Stimulated activated CD8-positive, alpha-beta memory T cell treated with anti-CD3 and anti-CD28 coated beads, Interleukin-15, amount 100 ng/mL, for 48 hours (primary cell): ENCODE measurements around the gene CBX4.

ENCODE experiments used
- DNase-seq, 2 donors: peaks; one replicate each; pipeline ENCODE4 v3.0.0-alpha.2; 2020; ENCODE audit warnings: low read depth in 2 of 2

Gene CBX4

DNA sequence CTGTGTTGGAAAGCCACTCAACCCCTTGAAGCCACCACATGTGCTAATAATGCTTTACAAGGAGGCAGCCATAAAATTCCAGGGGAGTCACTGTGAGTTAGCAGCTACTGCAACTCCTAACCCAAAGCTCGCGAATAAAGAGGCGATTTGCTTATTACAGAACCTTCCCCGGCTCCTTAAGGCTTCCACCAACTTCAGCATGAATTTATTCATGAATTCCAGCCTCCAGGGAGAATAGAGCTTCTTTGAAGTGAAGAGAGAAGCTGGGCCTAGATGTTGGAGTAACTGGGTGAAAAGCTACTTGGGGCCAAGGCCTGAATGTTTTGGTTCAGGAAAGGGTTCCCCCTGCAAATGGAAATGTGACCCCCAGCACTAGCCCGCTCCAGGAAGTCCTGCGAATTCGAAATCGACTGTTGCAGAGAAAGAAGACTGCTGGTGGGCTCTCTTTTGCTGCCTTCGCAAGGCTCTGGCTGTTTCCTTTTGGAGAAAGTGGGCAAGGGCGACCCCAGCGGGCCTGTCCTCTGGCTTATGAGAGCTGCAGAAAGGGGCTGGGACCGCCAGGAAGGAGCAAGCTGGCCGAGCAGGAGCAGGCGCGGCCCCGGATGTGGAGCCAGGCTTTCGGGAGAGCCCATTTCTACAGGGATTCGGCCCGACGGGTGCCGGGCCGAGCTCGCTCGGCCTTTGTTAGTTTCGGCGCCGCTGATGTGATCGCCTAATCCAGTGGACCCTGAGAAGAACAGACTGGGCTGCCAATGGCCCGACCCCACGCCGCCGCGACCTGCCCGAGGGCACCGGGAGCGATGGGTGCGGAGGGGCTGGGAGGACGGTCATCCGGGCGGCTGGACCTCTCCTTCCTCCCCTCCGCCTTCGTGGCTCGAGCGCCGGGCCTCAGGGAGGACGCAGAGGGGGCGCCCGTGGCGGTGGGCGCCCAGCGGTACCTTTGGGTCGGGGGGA is 50.0 kb downstream of the CBX4 start:
- DNase-seq = no peak

GRCh38 chr17:79788455-79788854 is 50.8 kb downstream of the CBX4 start:
- no peak for DNase-seq

DNA sequence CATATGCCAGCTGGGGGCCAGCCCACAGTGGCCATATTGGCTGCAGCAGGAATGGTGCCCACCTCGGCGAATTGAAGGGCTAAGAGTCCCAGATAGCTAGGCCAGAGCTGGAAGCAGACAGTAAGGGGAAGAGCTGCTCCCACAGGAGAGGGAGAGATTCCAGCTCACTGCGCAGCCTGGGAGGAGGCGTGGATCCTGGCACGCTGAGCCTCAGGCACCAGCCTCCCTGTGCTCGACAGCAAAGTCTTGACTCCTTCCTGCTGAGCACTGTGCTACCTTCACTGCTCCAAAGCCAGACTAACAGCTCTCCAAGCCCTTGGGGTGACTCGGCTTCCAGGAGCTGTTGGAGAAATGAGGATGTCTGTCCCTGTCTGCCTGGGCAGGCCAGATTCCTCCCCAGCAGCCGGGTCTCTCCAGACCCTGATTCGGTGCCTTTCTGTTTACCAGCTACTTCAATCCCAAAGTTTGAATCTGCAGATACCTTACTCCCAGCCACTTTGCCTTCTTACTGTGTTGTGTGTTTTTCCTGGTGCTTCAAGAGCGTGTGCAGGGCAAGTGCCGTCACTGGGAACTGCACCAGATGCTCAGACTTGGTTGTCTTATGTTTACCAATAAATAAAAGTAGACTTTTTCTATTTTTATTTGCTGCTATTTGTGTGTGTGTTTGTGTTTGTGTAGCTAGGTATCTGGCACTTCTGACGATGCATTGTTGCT is 52.2 kb downstream of the CBX4 start:
- no peak for DNase-seq

DNA sequence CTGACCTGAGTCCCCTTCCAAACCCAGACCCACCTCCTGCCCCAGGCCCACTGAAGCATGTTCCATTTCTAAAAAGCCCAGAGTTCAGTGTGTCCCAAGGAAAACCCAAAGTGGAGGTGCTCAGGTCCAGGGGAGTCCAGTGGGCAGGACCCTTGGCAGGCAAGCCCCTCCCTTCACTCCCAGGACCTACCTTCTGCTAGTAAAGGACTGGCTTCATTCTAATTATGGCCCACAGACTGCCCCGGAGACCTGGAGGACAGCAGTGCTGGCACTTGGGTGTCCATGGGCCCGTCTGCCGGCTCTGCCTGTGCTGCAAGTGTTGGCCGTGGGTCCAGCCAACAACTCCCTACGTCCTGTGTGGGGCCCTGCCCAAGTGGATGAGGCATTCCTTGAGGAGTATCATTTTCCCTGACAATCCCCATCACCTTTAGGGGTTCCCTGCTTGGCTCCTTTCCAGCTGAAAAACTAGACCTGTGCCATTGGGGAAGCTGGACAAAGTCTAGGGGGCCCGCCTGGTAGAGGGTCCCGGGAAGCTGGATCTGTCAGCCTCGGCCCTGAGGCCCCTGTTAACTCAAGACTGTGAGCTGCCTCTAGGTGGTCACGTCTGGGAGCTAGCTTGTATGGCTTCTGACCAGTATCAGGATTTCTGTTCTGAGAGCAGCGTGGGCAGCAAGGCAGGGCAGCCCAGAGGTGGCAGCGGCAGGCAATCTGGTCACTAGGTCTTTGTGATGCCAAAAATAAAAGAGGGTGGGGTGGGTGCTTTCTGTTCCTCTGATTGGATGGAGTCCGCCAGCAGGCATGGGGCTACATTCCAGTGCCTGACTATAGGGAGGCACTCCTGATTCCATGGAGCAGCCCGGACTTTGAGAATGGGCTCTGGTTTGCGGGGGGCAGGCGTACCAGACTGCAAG is 53.1 kb downstream of the CBX4 start:
- no peak for DNase-seq

- DNase-seq = no peak
Observed at GRCh38 chr17:79785017-79785899, 54.0 kb downstream of the CBX4 start.

GRCh38 chr17:79784353-79785016 is 54.8 kb downstream of the CBX4 start:
- no peak for DNase-seq

- no peak for DNase-seq
Observed at GRCh38 chr17:79783891-79784290, 55.3 kb downstream of the CBX4 start.
